Stimulated activated CD4-positive, alpha-beta T cell treated with anti-CD3 and anti-CD28 coated beads, Interleukin-1b, Interleukin-23, amount 100 ng/mL, for 4 hours (primary cell): ENCODE results near the gene CIBAR2.

ENCODE experiments used
- DNase-seq, 2 donors: peaks; one replicate each; pipeline ENCODE4 v3.0.0-alpha.2; 2020; ENCODE audit warnings: low read depth in 2 of 2

Gene CIBAR2

DNA sequence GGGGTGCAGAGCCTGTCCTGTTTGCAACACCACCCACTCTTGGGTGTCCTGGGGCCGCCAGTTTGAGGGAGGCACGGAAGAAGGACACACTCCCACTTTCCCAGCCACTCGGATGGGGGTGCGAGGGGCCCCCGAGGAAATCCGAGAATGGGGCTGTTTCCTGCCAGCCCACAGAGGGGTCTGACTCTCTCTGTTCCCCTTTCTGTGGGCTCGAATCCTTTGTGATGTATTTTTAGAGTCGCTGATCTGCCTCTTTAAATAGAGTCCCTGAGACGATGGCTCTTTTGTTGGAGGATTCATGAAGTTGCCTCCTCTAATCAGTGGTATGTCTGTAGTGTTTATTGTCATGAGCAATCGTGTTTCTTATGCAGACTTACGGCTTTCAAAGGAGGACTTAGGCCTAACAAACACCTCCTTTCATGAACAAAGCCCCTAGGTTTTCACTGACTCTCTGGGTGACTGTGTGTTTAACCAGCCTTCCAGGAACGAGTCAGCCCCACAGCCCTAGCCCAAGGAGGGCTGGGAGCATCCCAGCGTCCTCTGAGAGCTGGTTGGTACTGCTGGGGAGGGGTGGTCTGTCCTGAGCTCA, 29.1 kb downstream of the CIBAR2 start:
- no peak for DNase-seq

DNA sequence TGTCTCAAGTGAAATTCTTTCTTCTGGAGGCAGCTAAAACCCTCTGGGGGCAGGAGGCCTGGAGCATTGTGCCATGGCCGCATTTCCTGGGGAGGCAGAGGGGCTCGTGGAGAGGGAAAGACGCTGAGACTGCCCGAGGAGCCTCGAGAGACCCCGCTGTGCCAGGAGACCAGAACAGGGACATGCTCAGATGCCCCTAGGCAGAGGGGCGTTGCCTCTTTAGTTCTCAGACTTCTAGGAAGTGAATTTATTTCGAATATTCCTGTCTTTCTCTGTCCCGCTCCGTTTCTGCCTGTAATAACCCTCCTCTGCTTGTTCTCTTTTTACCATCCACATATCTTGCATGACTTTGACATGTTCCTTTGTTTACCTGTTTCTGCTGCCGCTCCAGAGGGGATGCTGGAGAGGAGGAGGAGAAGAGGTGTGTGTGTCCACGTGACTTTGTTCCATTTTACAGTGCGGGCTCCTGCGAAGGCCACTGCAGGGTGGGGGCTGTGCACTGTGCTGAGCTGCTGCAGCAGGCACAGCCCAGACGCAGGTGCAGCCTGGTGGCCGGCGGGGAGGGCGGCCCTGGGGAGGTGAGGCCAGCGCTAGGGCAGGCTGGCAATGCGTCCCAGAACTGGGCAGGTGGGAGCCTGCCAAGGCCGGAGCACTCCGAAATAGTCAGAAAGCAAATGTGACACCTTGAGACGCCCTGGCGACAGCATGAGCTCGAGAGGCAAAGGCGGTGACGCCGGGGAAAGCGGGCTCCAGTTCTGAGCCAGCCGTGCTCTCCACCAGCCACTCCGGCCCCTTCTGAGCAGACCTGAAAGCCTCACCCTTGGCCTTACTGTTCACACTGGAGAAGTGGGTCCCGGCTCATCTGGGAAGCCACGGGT, 29.9 kb downstream of the CIBAR2 start:
- no peak for DNase-seq

DNA sequence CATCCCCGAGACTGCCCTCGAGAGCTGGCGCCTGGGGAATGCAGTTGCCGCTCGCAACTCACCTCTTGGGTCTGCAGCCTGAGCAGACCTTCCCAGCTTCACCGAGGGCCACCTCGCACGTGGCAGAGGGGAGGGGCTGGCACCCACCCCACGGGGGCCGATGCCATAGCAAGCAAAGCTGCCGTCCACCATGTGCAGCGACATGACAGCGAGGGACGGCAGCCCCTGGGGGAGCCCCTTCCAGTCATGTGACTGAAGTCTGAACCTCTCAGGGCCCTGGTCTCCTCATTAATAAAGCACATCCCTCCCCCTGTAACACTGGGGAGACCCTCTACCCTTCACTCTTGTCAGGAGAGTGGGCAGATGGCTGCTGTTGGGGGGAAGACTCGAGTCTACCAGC, 30.5 kb downstream of the CIBAR2 start:
- no peak for DNase-seq

DNA sequence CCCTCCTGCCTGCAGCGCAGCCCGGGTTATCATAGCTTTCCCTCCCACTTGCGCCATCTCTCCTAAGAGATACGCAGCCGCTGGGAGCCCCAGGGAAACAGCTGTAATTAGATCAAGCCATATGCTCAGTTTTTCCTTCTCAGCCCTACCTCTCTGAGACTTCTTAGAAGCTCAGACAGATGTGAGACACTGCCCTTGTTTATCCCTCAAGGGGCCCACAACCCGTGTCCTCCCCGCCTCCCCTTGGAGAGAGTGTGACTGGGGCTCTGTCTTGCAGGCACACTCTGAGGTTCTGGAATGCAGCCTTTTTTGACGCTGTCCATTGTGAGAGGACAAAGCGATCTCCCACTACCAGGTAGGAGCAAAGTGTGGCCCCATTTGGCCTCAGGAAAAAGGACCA, 31.2 kb downstream of the CIBAR2 start:
- no peak for DNase-seq

DNA sequence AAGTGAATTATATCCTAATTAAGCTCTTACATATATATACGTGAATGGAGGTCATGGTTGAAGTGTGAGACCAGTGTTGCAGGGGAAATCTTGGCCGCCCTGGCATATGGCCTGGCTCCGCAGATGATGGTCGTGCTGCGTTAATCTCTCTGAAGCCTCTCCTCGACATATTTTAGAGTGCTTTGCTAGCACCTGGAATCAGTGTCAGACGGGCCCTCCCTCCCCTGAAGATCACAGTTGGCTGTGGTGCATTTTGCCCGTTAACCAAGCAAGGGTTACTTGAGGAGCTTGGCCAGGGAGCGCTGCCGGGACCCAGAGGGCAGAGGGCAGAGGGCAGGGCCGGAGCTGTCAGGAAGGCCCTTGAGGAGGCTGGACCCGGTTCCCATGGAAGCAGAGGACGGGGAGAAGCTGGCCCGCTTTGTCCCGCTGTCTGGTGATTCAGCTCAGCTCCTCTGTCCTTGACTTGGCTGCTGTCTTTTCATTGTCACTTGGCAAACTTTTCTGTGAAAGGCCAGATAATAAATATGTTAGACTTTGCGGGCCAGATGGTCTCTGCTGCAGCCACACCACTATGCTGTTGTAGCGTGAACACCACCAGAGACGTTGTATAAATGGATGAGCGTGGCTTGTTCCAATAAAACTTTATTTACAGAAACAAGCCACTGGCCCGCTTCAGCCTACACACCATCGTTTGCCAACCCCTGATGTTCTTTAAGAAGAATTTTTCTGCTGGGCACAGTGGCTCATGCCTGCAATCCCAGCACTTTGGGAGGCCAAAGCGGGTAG, 32.3 kb downstream of the CIBAR2 start:
- DNase-seq = no peak

DNA sequence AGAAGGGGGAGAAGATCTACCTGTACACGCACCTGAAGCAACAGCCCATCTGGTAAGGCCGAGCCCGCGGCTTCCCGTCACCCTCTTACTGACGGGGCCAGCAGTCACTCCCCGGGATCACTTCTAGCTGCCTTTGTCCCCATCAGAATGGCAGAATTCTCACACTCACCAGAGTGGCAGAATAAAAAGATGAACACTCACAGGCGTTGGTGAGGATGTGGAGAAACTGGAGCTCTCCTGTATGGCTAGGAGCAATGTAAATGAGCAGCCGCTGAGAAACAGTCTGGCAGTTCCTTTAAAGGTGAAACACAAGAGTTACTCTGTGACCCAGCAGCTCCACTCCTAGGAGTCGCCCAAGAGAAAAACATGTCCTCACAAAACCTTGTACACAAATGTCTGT, 33.3 kb downstream of the CIBAR2 start:
- no peak for DNase-seq

DNA sequence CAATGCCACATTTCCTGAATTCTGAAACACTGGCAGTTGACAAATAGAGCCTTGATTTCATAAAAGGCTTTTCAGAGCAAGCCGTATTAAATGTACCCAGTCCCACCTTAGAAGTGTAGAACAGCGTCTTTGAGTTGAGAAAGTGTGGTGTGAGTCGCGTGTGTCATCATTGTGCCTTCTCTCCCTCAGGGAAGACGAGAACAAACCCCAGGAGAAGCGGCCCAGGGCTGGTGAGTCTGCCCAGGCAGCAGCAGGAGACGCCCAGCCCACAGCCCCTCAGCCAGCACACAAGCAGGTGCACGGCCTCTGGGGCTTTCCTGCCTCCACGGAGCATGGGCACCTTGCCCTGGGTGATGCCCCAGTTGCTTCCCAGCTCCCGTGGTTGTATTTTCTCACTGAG, 34.0 kb downstream of the CIBAR2 start:
- no peak for DNase-seq

GRCh38 chr16:85077576-85078125, 34.6 kb downstream of the CIBAR2 start:
- DNase-seq = no peak

DNA sequence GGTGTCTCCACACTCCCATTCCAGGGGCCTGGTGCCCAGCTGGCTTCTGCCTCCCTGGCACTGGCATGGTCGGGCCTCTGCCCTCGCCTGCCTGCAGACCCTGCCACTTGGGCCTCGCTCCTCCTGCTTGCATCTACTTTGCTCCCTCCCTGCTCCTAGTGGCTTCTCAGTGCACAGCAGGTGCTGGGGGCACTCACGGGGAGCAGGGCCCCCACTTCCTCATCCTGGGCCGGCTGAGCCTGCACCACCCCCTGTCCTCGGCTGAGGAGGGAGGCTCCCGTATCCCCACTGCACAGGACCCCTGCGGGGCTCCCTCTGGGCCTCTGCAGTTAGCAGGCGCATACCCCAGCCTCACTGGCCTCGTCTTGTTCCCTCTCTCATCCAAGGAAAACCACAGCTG, 35.2 kb downstream of the CIBAR2 start:
- DNase-seq = no peak

- no peak for DNase-seq
These were observed 36.9 kb downstream of the CIBAR2 start for GRCh38 chr16:85075236-85075924.

DNA sequence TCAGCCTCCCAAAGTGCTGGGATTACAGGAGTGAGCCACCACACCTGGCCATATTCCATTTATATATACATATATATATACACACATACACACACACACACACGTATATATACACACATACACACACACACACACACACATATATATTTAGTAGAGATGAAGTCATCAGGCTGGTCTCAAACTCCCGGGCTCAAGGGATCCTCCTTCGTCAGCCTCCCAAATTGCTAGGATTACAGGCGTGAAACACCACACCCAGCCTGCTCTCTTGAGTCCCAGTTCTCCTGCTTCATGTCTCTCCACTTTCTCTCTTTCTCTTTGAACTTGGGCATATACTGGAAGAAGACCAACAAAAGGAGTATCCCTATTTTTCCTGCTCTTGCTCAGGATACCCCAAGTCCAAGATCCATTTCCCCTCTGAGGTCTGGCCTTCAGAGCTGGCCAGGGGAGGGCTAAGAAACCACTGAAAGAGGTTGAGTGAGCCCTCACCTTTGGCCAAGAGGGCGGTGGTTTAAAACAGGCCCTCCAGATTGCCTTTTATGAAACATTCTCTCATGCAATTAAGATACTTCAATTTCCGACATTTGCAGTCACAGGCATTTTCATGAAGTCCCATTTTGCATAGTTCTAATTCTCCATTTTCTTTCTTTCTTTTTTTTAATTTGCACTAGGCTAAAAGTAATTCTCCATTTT, 37.9 kb downstream of the CIBAR2 start:
- no peak for DNase-seq

GRCh38 chr16:85072947-85073346, 39.3 kb downstream of the CIBAR2 start:
- no peak for DNase-seq

GRCh38 chr16:85072076-85072860, 40.0 kb downstream of the CIBAR2 start:
- DNase-seq = no peak

GRCh38 chr16:85069171-85069570, 43.1 kb downstream of the CIBAR2 start:
- no peak for DNase-seq

- DNase-seq = no peak
These were observed 43.5 kb downstream of the CIBAR2 start for GRCh38 chr16:85068746-85069145.

DNA sequence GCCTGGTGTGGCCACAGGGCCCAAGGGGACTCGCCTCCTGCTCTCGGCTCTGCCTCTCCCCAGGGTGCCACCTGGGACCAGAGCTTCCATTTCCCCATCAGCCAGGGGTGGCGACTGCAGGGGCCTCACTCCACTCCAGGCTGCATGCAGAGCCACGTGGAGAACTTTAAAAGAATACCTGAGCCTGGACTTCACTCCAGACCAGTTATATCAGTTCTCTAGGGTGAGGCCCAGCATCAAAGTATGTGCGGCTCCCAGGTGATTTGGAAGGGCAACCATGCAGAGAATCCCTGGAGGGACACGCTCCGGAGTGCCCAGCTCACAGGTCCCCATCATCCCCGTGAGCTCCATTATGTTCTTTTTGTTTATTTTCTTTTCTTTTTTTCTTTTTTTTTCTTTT, 44.8 kb downstream of the CIBAR2 start:
- DNase-seq = no peak

- DNase-seq = no peak
These were observed 45.2 kb downstream of the CIBAR2 start for GRCh38 chr16:85067024-85067423.

DNA sequence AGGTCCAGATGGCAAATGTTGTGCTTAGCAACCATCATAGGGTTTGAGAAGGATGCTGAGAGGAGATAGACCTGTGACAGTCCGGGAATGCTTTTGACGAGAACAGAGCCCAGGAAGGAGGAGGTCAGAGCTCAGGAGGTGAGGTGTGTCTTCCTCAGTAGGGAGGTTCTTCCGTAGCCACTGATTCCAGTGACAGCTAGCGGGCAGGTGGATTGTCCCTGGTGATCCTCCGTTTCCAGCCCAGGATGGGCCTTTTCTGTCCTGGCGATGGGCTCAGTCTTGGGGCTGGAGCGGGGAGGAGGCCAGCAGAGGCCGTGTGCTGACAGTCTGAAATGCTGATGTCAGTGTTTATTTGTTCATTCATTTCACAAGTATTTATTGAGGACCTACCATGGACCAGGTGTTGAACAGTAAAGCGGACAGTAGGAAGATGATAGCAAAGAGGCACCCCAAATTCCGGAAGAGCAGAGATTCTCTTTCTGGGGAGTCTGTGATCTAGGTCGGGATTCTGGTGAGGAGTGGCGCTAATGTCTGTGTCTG, 45.9 kb downstream of the CIBAR2 start:
- no peak for DNase-seq

GRCh38 chr16:85065099-85065498, 47.2 kb downstream of the CIBAR2 start:
- DNase-seq = no peak

DNA sequence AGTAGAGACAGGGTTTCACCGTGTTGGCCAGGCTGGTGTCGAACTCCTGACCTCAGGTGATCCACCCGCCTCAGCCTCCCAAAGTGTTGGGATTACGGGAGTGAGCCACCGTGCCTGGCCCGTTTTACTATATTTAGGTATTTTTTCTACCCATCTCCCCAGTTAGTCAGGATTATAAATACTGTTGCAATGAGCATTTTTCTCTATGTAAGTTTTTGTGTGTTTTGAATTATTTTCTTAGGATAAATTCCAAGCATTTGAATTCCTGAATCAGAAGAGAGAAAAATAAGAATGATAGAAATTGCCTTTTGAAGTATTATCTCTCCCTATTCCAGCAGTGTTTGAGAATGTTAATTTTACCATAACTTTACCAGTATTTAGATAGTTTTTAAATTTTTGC, 48.1 kb downstream of the CIBAR2 start:
- DNase-seq = no peak
